ENCODE results near the gene TOR1AIP2. TPM values are rescaled to one million over a fixed set of nuclear protein-coding genes. Genes with fewer than 3 reads are reported as not detected.

The TOR1AIP2 gene
- total RNA-seq, 1 donor from 2014 or later: 83.2 TPM

- no peak for DNase-seq (ENCODE audit: low spot score, unreplicated experiment)
- no peaks in the 10 kb centered on the region for H3K27me3 Mint-ChIP-seq
Measured at GRCh38 chr1:179824265-179824664, 53.3 kb downstream of the TOR1AIP2 start.

GRCh38 chr1:179823693-179824092, 53.9 kb downstream of the TOR1AIP2 start:
- Mint-ChIP-seq H3K4me1 (ENCODE audit: low read depth) (peaks cover 3% of the 10 kb centered on the region), H3K9me3 (ENCODE audit: low read depth) (no peaks in the 10 kb centered on the region), H3K4me3 (ENCODE audit: low read depth) (no peak overlapping the region), H3K36me3 (ENCODE audit: insufficient read depth) (no peaks in the 10 kb centered on the region), H3K27ac (no peak overlapping the region), H3K27me3 (no peaks in the 10 kb centered on the region)
- no peak for DNase-seq (ENCODE audit: low spot score, unreplicated experiment)
- TF ChIP-seq CTCF (IDR thresholded peaks at IDR 0.05; ENCODE audit: unreplicated experiment): no peak

More at GRCh38 chr1:179824265-179824664, 53.3 kb downstream of the TOR1AIP2 start:
- no peaks in the 10 kb centered on the region for H3K9me3 Mint-ChIP-seq (ENCODE audit: low read depth)
- peaks cover 3% of the 10 kb centered on the region for H3K4me1 Mint-ChIP-seq (ENCODE audit: low read depth)
- H3K36me3 Mint-ChIP-seq (ENCODE audit: insufficient read depth): no peaks in the 10 kb centered on the region
- no peak for TF ChIP-seq CTCF (IDR thresholded peaks at IDR 0.05; ENCODE audit: unreplicated experiment)
- H3K4me3 Mint-ChIP-seq (ENCODE audit: low read depth): no peak overlapping the region
- no peak overlapping the region for H3K27ac Mint-ChIP-seq

GRCh38 chr1:179822065-179822464, 55.5 kb downstream of the TOR1AIP2 start:
- Mint-ChIP-seq H3K27me3 (peaks cover 4% of the 10 kb centered on the region), H3K9me3 (ENCODE audit: low read depth) (no peaks in the 10 kb centered on the region), H3K4me1 (ENCODE audit: low read depth) (peaks cover 3% of the 10 kb centered on the region), H3K27ac (no peak overlapping the region), H3K4me3 (ENCODE audit: low read depth) (no peak overlapping the region), H3K36me3 (ENCODE audit: insufficient read depth) (no peaks in the 10 kb centered on the region)
- no peak for TF ChIP-seq CTCF (IDR thresholded peaks at IDR 0.05; ENCODE audit: unreplicated experiment)
- DNase-seq (ENCODE audit: low spot score, unreplicated experiment): no peak

GRCh38 chr1:179821524-179821923, 56.1 kb downstream of the TOR1AIP2 start:
- TF ChIP-seq CTCF (IDR thresholded peaks at IDR 0.05; ENCODE audit: unreplicated experiment): no peak

GRCh38 chr1:179820226-179820970, 57.2 kb downstream of the TOR1AIP2 start:
- no peaks in the 10 kb centered on the region for H3K36me3 Mint-ChIP-seq (ENCODE audit: insufficient read depth)
- no peak overlapping the region for H3K27ac Mint-ChIP-seq
- peaks cover 16% of the 10 kb centered on the region for H3K27me3 Mint-ChIP-seq
- peaks cover 11% of the 10 kb centered on the region for H3K4me1 Mint-ChIP-seq (ENCODE audit: low read depth)
- no peak overlapping the region for H3K4me3 Mint-ChIP-seq (ENCODE audit: low read depth)
- H3K9me3 Mint-ChIP-seq (ENCODE audit: low read depth): no peaks in the 10 kb centered on the region
- no peak for TF ChIP-seq CTCF (IDR thresholded peaks at IDR 0.05; ENCODE audit: unreplicated experiment)
- DNase-seq (ENCODE audit: low spot score, unreplicated experiment): no peak

More at GRCh38 chr1:179821524-179821923, 56.1 kb downstream of the TOR1AIP2 start:
- DNase-seq (ENCODE audit: low spot score, unreplicated experiment): no peak
- no peaks in the 10 kb centered on the region for H3K36me3 Mint-ChIP-seq (ENCODE audit: insufficient read depth)
- H3K4me1 Mint-ChIP-seq (ENCODE audit: low read depth): peaks cover 3% of the 10 kb centered on the region
- H3K9me3 Mint-ChIP-seq (ENCODE audit: low read depth): no peaks in the 10 kb centered on the region
- H3K4me3 Mint-ChIP-seq (ENCODE audit: low read depth): no peak overlapping the region
- no peak overlapping the region for H3K27ac Mint-ChIP-seq
- H3K27me3 Mint-ChIP-seq: peaks cover 7% of the 10 kb centered on the region
